MM.1S (cell line): ENCODE data around the gene RTN4.

Source experiments
- CTCF ChIP-seq: fragments of 300-600 bp; sonication (generic); IDR thresholded peaks from 2 replicates; pipeline ENCODE4 v1.5.1; 2016; ENCODE audit warnings: antibody characterized with exemption, low read length, mixed read lengths
- EZH2 ChIP-seq: fragments of 300-600 bp; sonication (generic); optimal IDR thresholded peaks from 2 replicates; pipeline ENCODE3; 2017; ENCODE audit warnings: low read depth, mild to moderate bottlenecking, antibody characterized with exemption, low read length, mixed read lengths

GRCh38 chr2:55063713-55064323, 13.6 kb upstream of the RTN4 start:
- TF ChIP-seq EZH2 (no peak), CTCF (peak; percentile 57)
